ENCODE results near the gene GJA3. TPM values are rescaled to one million over a fixed set of nuclear protein-coding genes. Genes with fewer than 3 reads are reported as not detected.

The GJA3 gene
- total and polyA plus RNA-seq, 2 of the 8 experiments (the other 6 are each of a cell fraction or from before 2014, with no cell fraction given) = 0.12 to 0.60 TPM

- TF ChIP-seq CHD1 (IDR thresholded peaks at IDR 0.05; ENCODE audit: low read depth, low read length) (no peak), CTBP2 (IDR thresholded peaks at IDR 0.05; ENCODE audit: borderline replicate concordance, insufficient read depth, insufficient read length, low read length) (no peak), SIX5 (IDR thresholded peaks at IDR 0.05; ENCODE audit: low read depth, low read length) (no peak), RAD21 (IDR thresholded peaks at IDR 0.05 in 1 of 2, conservative IDR thresholded peaks at IDR 0.05 in 1 of 2; ENCODE audit: low read depth in 2 of 2, low read length in 2 of 2) (no peak), GTF2F1 (IDR thresholded peaks at IDR 0.05; ENCODE audit: borderline replicate concordance, low read depth, low read length) (no peak), RFX5 (IDR thresholded peaks at IDR 0.05; ENCODE audit: borderline replicate concordance, low read depth, low read length) (no peak), FOSL1 (IDR thresholded peaks at IDR 0.05; ENCODE audit: insufficient read depth, low read depth, low read length) (no peak), NRF1 (IDR thresholded peaks at IDR 0.05; ENCODE audit: low read depth, low read length) (no peak)
Observed at GRCh38 chr13:20118268-20119140, 42.3 kb downstream of the GJA3 start (continued).
